NCI-H446 treated with DMSO at 0.1 percent for 48 hours (cell line): ENCODE results near the gene ZBTB44.
"Not testable (repeated sequence)": the region's sequence is repeated elsewhere in the genome, so short reads cannot be mapped to it uniquely, and the experiment has no call there.

Experiments
- DNase-seq: peaks from one replicate; lab custom pipeline; 2025; lab: John Stamatoyannopoulos, UW

The ZBTB44 gene

DNA sequence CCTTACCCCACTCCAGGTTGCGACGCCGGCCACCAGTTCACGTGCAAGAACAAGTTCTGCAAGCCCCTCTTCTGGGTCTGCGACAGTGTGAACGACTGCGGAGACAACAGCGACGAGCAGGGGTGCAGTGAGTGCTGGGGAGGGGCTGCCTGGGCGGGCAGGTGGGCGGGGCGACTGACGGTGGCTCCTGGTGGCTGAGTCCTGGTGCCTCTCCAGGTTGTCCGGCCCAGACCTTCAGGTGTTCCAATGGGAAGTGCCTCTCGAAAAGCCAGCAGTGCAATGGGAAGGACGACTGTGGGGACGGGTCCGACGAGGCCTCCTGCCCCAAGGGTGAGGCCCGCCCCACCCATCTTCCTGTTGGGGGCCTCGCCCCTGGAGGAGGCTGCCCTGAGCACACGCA, 116.4 kb downstream of the ZBTB44 start:
- no peak for DNase-seq

DNA sequence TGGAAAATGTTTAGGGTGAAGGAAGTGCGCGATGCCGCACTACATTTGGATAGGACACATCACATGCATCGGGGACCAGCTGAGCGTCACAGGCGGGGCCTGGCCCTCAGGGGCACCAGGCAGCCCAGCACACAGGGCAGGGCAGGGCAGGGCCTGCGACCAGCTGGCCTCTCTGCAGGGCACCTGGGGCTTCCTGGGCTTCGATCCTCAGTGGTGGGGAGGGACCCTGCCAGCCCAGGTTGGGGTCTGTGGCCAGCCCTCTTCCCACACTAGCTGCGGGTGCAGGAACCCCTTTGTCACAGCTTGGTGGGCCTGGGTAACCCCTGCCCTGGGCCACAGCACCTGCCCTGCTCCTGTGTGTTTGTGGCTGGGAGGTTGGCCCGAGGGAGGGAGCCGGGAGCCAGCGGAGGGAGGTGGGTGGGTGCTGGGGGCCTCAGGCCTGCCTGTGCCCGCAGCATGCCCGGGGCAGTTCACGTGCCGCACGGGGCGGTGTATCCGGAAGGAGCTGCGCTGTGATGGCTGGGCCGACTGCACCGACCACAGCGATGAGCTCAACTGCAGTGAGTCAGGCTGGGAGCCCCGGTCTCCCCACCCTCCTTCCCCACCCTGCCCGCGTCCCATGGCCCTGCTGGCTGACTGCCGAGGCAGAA, 117.2 kb downstream of the ZBTB44 start:
- no peak for DNase-seq

DNA sequence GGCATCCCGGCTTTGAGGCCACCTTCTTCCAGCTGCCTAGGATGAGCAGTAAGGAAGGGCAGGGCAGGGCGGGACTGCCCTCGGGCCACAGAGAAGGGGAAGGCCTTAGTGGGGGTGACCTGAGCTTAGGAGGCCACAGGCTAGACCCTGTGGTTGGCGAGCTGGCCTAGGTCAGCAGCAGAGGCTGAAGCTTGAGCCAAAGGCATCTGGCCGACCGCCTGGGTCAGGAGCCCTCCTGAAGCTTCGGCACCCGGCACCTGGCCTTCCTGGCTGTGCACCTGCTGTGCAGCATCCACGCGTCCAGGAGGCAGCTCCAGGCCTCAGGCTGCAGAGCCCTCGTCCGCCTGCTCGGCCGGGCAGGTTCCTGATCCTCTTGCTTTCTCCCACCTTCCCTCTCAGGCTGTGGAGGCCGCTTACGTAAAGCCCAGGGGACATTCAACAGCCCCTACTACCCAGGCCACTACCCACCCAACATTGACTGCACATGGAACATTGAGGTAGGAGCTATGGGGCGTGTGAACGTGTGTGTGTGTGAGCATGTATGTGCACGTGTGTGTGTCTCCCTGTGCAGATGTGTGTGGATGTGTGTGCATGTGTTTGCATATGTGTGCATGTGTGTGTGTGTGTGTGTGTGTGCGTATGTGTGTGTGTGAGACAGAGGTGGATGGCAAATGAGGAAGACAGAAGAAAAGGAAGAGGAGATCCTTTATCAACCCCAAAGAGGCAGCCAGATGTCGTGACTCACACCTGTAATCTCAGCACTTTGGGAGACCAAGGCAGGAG, 120.3 kb downstream of the ZBTB44 start:
- DNase-seq = no peak

DNA sequence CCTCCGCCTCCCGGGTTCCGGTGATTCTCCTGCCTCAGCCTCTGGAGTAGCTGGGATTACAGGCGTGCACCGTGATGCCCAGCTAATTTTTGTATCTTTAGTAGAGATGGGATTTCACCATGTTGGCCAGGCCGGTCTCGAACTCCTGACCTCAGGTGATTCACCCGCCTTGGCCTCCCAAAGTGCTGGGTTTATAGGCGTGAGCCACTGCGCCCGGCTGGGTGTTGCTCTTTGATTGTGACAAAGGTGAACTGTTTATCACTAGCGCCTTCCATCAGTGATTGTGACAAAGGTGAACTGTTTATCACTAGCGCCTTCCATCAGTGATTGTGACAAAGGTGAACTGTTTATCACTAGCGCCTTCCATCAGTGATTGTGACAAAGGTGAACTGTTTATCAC, 121.2 kb downstream of the ZBTB44 start:
- not testable (repeated sequence) for DNase-seq

DNA sequence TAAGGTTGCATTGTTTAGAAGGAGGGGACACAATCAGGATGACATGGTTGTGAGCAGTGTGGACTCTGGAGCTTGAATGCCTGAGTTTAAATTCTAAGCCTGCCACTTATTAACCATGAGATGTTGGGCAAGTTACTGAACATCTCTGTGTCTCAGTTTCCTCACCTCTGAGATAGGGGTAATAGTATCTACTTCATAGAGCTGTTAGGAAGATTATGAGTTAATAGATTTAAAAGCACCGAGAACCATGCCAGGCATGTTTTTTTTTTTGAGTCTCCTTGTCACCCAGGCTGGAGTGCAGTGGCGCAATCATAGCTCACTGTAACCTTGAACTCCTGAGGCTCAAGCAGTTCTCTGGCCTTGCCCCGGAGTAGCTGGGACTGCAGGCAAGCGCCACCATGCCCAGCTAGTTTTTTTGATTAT, 121.9 kb downstream of the ZBTB44 start:
- DNase-seq = no peak

DNA sequence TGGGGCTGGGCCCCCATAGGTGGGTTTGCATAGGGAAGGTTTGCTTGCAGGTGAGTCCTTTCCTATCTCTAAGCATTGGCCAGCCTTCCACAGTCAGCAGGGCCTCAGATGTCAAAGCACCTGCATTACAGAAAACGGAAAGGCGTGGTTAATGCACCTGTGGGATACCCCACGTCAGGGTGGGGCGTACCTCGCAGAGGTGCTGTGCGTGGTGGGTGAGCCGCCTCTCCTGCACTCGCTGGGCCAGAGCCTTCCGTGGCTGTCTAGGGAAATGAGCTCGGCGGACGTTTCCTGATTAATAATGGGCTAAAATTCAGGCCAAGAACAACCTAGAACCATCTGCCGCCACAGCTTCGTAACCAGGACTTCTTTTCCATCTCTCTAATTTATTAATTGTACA, 122.8 kb downstream of the ZBTB44 start:
- no peak for DNase-seq

DNA sequence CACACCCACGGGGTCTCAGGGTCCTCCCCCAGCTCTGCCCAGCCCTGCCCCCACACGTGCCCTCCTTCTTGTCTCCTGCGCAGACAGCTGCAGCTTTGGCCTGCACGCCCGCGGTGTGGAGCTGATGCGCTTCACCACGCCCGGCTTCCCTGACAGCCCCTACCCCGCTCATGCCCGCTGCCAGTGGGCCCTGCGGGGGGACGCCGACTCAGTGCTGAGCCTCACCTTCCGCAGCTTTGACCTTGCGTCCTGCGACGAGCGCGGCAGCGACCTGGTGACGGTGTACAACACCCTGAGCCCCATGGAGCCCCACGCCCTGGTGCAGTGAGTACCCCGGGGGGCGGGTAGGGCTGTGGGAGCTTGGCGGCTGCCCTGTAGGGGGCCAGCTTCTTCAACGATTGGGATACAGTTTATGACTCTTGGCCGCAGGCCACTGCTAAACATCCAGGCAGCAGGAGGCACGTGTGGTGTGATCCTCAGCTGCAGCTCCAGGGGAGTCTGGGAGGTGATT, 124.3 kb downstream of the ZBTB44 start:
- no peak for DNase-seq

DNA sequence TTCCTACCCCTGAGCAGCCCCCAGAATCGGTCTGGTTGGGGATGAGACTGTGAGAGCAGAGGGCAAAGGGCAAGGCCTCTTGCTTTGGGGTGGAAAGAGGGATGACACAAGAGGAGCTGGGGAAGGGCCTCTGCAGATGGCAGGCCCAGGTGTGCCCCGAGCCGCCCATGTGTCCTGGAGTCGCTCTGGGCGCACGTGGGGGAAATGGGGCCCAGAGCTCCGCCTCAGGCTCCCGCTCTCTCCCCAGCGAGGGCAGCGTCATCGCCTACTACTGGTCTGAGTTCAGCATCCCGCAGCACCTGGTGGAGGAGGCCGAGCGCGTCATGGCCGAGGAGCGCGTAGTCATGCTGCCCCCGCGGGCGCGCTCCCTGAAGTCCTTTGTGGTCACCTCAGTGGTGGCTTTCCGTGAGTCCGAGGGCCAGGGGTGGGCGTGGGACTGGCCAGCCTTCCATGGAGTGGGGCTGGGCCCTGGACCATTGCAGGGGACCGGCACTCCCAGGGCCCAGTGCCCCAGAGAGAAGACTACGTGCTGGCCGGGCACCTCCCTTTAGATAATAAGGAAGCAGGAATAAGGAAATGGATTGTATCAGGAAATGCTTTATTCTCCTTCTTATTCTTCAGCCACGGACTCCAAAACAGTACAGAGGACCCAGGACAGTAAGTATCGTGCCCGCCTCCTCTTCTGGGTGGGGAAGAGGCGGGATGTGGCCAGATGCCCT, 125.1 kb downstream of the ZBTB44 start:
- DNase-seq = no peak

DNA sequence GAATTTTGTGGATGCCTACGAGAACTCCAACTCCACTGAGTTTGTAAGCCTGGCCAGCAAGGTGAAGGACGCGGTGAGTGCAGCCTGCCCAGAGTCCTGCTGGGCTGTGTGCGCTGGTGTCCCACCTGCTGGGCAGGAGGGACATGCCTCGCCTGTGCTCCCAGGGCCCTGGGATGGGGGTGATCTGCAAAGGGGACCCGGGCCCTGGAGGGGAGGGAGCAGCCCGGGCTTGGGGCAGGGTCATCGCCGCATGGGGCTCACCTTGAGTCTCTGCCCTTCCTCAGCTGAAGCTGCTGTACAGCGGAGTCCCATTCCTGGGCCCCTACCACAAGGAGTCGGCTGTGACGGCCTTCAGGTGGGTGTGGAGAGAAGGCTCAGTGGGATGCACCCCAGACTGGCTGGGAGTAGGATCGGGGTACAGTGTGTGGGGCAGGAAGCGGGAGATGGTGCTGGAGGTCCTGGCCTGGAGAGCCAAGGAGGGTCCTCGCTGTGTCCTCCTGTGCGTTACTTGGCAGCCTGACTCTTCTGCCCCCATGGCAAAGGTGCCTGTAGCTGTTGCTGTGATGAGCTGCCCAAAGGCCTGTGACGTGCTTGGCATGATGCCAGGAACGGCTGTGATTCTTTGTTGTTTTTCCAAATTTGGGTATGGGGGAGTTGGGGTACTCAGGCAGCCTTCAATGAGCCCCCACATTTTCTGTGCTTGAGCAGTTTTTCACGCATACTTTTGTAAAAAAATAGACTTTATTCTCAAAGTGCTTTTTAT, 126.0 kb downstream of the ZBTB44 start:
- DNase-seq = no peak

DNA sequence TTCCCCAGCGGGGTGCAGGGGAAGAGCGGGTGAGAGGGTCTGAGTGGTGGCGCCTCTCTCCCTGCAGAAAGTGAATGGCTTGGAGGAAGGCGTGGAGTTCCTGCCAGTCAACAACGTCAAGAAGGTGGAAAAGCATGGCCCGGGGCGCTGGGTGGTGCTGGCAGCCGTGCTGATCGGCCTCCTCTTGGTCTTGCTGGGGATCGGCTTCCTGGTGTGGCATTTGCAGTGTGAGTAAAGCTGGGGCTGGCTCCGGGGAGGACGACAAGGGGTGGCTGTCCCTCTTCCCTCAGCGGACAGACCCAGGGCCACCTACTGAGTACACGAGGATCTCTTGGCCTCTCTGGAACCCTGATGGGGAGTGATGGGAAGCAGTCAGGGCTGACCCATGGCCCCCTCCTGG, 126.7 kb downstream of the ZBTB44 start:
- DNase-seq = no peak

DNA sequence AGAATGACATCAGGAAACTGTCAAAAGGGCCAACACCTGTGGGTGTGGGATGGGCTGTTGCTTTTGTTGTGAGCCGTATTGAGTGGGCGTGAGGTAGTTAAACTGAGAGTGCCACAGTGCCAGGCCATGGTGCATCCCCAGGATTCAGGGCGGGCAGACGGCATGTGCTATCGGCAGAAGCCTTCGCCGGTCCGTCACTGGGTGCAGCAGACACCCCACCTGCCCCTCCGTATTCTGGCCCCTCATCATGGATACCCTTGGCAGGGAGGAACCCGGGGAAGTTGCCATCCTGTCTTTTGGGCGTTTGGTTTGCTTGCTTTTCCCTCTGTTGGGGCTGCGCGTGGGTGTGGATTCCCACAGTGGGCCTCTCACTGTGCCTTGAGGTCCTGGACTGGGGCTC, 127.6 kb downstream of the ZBTB44 start:
- no peak for DNase-seq

DNA sequence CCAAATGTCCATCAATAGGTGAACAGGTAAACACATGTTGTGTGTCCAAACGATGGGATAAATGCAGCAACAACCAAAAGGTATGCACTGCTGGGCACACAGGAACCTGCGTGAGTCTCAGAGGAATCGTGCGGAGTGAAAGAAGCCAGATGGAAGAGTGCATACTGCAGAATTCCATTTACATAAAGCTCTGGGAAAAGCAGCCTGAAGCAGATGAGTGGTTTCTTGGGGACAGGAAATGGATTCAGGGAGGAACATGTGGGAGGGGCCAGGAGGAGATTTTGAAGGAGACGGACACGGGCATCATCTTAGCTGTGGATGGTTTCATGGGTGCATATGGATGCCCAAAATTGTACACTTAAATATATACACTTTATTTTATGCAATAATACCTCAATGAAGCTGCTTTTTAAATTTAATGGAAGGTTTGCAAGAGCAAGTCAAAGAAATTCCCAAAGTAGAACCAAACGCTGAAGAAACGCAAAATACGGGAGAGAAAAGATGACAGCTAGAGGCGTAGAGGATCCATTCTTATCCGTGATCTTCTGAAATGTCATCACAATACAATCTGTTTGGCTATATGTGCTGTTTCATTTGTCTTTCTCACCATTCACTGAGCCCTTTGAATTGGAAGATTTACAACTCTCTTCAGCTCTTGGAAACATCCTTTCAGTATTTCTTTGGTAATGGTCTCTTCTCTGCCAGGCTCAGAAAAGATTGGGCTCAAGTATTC, 130.7 kb downstream of the ZBTB44 start:
- DNase-seq = no peak

DNA sequence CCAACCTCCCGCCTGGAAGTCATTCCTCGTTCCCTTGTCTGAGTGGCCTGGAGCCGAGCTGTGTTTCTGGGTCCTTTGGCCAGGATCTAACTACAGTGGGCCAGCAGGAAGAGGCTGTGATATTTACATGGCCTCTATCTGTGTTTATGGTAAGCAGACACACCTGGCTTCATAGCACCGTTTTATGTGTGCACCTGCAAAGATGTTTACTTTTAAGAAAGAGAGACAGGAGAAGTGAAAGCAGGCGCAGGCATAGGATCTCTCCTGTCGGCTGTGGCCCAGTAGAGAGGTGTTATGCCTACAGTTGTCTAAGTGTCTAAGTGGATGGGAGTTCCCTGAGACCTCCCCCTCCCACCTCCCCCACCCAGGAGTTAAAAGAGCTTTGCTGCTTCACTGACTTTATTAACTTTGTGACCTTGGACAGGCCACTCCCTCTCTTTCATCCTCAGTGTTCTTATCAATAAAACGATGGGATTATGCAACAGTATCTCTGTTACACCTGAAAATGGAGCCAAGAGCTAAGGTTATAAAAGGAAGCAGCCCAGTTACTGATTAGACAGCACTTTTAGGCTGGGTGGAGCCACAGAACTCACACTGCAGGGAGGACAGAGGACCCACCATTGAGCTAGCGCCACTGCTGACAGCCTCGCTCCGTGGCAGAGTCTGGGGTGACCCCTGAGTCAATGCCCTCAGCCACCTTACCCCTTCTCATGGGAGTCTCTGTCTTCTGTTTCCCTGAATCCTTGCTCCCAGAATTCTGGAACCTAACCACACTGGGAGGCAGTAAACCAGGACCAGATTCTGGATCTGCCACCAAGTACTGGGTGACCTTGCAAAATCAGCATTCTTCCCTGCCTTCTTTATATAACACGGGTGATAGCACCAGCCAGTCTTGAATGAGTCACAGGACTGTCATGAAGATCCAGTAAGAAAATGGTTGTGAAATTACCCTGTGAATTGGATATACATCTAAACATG, 133.1 kb downstream of the ZBTB44 start:
- DNase-seq = no peak

DNA sequence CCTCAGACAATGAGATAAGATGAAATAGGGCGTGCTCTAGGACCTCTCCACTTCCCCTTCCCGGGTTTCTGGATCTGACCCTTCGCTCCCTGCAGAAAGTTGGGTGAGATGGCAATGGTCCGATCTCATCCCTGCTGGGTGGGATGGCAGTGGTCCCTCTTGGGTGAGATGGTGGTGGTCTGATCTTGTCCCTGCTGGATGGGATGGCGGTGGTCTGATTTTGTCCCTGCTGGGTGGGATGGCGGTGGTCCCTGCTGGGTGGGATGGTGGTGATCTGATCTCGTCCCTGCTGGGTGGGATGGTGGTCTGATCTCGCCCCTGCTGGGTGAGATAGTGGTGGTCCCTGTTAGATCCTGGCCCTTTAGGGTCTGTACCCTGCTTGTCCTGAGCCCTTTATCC, 133.8 kb downstream of the ZBTB44 start:
- no peak for DNase-seq

DNA sequence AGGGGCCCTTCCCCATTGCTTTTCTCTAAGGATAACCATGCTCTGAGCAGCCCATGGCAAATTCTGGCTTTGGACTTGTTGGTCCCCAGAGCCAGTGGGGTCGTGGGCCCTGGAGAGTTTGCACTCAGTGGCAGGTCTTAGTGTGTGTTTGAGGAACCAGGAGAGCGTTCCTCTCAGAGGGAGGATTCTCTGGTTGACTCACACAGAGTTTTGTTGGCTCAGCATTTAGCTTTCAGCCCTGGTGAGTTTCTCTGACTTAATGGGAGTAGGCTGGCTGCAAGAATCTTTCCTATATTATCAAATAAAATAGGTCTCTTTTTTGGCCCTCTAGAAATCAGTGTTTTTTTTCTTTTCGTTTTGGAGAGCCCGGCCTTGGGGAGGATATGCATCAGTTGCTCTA, 134.2 kb downstream of the ZBTB44 start:
- DNase-seq = no peak

DNA sequence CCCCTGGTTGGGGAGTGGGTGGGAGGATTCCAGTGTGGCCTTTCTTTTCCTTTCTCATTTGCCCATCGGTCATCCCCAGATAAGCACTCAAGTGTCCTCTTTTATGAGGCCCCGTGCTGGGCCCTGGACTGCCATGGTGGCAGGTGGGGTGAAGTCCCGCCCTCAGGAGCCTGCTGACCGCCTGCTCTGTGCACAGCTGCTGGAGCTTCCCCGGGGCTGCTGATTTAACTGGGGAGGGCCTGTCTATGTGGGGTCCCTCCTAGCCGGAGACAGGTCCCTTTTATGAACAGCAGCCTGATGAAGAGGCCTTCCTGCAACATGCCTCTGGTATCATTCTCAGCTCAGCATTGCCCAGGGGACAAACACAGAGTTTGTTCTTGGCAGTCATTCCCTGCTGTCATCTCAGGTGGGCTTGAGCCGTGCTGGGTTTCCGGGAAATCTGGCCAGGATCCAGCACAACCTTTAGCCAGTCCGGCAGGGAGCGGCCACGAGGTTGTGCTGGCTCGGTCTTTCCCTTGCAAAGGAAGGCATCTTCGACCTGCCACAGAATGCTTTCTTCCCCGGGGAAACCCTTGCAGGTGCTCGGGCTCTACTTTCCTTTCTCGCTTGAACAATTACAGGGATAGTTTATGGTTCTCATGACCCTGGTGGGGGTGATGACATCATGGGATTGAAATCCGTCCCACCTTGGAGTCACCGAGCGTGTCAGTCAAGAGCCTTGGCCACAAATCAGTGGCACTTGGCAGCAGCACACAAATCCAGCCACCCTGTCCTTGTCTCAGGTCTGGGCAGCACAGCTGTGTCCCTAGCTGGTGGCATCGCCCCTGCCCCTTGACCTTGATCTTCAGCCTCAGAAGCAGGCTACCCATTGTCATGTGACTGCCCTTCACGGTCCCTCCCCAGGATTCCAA, 135.1 kb downstream of the ZBTB44 start:
- DNase-seq = no peak

DNA sequence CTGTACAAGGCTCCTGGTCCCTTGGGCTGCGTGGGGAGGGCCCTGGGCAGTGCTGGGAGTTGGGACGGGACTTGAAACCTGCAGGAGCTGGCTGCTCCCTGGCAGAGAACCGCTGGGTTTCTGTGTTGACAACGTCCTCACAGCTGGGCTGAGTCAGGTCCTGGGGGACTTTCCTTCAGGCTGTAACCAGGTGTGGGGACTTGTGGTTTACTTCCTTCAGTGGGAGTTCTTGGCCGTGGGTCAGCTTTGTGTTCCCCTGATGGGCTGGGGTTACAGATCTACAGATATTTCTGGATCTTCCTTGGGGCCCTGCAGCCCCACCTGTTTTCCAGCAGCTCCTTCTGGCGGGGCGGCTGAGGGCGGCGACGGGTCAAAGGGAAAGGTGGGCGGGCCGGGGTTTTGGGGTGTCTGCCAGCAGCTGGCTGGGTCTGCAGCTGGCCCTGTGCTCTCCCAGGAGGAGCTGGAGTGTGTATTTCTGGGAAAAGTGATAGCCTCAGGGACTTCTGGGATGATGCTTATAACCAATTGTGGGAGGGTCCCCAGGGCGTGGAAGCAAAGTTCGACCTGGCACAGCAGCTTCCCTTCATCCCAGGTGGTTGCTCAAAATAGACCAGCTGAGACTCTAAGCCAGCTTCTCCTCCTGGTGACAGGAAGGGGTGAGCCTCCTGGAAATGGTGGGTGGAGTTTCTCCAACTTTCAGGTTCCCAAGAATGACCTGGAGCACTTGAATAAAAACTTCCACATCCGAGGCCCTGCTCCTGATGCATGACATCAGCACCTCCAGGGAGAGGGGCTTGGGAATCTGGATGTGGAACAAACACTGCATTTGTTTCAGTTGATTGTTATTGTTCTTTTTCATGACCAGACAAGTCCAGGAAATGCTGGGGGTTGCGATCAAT, 136.0 kb downstream of the ZBTB44 start:
- no peak for DNase-seq

DNA sequence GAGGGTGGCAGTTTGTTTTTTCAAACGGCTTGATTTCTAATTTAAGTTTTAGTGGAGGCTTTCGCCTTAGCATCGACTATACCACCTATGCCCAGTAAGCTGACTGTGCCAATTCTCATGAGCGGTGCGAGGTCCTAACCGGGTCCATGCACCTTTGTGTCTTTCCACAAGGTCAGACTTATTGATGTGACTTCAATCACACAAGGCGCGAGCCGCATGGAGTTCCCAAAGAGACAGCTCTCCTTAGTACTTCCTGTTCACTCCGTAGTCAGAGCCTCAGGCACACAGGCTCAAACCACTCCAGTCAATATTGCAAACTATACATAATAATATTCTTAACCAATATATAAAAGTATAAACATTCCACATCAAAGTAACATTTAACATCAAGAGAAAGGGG, 136.9 kb downstream of the ZBTB44 start:
- no peak for DNase-seq
